ENCODE data around the gene TBC1D16.
"Not testable (repeated sequence)": the region's sequence is repeated elsewhere in the genome, so short reads cannot be mapped to it uniquely, and the experiment has no call there.

TBC1D16 gene

DNA sequence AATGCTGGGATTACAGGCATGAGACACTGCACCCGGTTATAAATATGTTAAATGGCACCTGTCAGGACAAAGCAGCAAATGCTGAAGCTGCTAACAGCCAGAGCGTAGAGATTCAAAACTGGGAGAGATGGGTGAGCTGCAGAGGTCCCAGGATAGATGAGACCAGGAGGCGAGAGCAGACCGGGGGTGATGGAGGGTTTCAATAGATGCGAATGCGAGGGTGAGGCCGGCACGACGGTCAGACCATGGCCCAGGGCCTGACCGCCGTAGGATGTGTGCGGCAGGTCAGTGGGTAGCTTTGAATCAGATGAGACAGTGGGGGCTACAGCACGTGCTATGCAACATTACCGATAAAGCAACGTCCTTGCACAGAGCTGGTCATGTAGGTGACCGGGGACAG is 15.0 kb upstream of the TBC1D16 start:
- no peak for FAIRE-seq

DNA sequence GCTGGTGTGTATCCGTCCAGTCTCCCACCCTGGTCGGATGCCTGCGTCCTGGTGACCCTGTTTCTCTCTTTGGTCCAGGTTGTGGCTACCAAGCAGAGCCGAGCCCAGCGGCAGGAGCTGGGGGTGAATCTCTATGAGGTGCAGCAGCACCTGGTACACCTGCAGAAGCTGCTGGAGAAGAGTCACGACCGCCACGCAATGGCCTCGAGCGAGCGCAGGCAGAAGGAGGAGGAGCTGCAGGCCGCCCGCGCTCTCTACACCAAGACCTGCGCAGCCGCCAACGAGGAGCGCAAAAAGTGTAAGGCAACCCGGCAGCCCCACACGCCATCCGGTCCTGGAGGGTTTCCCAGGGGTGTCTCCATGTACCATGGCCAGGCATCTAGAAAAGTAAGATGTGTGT is 14.3 kb upstream of the TBC1D16 start:
- no peak for FAIRE-seq

- FAIRE-seq = no peak
These were observed 11.5 kb upstream of the TBC1D16 start for GRCh38 chr17:80047176-80047575.

DNA sequence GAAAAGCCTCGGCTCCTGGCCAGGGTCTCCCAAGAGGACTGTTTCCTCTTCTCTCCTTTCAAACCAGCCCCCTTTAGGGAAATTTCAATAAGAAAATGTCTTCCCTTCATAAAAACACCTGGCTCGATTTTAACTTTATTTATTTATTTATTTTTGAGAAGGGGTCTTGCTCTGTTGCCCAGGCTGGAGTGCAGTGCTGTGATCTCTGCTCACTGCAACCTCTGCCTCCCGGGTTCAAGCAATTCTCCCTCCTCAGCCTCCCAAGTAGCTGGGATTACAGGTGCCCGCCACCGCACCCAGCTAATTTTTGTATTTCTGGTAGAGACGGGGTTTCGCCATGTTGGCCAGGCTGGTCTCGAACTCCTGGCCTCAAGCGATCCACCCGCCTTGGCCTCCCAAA is 11.0 kb upstream of the TBC1D16 start:
- FAIRE-seq = not testable (repeated sequence)

DNA sequence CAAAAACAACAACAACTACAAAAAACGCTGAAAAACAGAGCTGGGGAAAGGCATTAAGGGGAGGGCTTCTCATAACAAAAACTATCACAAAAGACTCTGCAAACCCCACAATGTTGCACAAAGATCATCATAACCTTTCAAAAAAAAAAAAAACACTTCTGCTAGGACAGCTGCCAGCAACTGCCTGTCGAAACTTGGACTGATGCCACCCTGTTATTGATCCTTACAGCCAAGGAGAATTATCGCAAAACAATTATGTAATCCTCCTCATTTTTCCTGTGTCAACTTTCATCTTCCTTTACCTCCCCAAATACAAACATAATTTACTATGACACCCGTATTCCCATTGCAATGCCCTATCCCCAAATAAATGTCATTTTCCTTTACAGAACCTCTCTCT is 10.0 kb upstream of the TBC1D16 start:
- FAIRE-seq = no peak

GRCh38 chr17:80043963-80044362 is 8.3 kb upstream of the TBC1D16 start:
- FAIRE-seq = no peak

DNA sequence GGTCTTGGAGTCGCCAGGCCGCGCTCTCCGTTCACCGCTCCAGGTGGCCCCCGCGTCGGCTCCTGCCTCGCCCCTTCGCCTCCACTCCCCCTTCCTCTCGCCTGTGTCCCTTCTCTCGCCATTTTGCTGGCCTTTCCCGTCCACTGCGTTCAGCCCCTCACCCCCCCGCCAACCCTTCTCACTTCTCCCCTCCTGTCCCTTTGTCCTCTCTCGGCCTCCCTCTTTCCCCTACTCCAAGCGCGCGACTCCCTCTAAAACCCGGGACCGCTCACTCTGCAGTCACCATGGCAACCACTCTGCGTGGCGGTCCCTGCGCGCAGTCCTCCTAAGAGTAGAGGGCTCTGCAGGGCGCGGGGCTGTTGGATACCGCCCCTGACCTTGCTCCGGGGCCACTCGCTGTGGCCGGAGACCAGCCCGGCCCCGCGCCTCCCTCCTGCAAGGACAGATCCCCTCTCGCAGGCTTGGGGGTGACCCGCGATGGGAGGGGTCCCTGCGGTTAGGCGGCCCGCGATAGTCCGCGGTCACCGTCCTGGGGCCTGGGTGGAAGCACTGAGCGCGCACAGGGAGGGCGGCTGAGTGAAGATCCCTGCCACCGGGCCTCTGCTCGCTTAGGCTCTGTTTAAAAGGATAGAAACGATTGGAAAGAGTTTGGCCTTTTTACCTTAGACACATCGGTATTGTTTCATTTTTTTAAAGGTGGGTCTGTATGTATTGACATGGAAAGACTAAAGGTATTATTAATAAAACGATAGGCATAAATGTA is 1.2 kb upstream of the TBC1D16 start:
- no peak for FAIRE-seq

DNA sequence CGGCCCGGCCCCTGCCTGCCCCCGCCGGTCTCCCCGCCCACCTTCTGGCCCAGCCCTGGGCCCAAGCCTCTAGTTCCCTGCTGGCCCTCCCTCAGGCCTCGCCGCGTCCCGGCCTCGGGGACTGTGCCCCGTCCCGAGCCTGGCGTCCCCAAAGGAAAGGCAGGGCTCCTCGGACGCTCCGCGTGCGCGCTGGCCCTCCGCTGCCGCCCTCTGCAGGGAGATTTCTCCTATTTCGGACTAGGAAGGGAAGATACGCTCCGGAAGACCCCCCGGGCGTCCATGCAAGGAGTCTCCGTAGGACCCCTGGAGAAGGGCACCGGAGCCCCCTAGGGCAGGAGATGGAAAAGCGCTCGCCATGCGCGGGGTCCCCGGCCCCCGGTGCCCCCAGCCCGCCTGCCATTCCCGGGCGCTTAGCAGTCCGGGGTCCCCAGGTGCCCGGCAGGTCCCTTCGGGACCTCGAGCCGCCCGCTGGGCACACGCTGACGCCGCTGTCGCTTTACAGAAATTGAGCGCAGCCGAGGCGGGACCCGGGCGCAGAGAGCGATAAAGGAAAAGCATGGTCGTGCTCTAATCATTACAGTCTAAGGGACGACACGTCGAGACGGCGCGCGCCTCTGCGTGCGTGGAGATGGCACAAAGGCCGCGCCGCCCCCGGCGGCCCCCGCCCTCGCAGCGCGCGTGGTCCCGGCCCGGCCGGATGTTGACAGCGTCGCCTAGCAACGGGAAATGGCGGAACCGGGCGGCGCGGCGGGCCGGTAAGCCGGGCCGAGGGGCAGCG is 454 bp upstream of the TBC1D16 start, which contains the start of gene CCDC40:
TSS of gene CCDC40 (plus strand) at position 706 of the 778 bp plus-strand sequence. CDS start at position 727, 21 bp downstream.
- FAIRE-seq = no peak

- FAIRE-seq = no peak
These were observed 633 bp downstream of the TBC1D16 start for GRCh38 chr17:80034791-80035686.

DNA sequence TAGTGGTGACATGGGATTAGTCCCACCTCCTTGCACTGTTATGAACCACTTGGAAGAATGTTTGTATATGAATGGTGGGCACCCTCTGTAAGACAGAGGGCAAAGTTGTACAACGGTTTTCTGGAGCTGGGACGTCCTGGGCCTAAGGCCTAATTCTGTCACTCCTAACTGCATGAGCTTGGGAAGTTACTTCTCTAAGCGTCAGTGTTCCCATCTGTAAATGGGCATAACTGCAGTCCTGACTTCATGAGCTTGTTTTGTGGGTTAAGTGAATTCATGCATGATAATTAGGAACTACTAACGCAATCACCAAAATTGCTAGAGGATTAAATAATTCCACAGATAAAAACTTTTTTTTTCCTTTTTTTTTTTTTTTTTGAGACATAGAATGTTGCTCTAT is 1.8 kb downstream of the TBC1D16 start:
- no peak for FAIRE-seq

DNA sequence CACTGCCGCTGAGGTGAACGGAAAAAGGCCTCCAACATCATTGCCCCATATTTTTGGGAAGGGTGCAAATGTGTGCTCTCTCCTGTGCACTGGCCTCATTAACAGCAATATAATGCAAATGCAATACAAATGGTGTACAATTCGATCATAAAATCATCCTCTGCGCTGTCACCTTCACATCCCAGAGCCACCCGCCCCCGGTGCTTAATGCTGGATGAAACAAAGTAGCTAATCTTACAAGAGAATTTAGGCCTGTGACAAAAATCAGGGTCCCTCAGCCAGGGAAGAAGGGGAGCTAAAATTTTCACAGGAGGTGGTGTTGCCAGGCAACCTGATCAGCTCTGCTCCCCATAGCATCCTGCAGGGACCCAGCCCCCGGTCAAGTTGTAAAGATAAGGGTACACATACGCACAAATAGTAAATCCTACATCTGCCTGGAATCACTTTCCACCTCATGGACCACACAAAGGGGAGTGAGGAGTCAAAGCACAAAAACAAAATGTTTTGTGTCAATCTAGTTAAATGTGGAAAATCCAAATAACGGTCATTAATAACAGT is 3.0 kb downstream of the TBC1D16 start:
- no peak for FAIRE-seq

GRCh38 chr17:80031691-80032430 is 3.8 kb downstream of the TBC1D16 start:
- no peak for FAIRE-seq

GRCh38 chr17:80030730-80031410 is 4.8 kb downstream of the TBC1D16 start:
- no peak for FAIRE-seq

- FAIRE-seq = no peak
These were observed 6.3 kb downstream of the TBC1D16 start for GRCh38 chr17:80029258-80029974.

GRCh38 chr17:80028030-80028429 is 7.6 kb downstream of the TBC1D16 start:
- FAIRE-seq = no peak

GRCh38 chr17:80027043-80027435 is 8.6 kb downstream of the TBC1D16 start:
- FAIRE-seq = no peak

GRCh38 chr17:80026359-80027042 is 9.2 kb downstream of the TBC1D16 start:
- FAIRE-seq = no peak

DNA sequence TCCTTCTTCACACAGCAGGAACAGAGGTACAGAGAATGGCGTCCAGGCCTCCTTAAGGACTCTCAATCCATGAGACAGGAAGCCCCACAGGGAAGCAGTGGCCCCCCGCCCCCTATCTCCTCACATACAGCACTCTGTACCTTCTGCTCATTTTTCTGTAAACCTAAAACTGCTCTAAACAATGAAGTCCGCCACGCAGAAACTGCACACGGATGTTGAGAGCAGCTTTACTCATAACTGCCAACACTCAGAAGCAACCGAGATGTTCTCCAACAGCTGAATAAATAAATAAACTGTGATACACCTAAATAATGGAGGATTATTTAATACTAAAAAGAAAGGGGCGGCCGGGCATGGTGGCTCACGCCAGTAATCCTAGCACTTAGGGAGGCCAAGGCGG is 9.9 kb downstream of the TBC1D16 start:
- FAIRE-seq = no peak

DNA sequence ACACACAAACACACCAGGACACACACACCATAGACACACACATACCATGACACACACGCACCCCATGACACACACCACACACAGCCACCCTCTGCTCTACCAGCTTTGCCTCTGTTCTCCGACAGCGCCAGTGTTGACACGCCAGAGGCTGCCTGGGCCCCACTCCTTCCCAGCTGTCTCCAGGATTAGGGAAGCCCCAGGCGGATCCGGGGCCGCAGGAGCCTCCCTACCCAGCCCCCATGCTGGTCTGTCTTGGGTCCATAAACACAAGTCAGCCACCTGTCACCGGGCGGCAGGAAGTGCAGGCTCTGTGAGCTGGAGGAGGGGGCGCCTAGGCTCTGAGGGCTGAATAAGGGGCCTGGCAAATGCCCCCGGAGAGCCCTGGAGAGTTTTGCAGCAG is 10.5 kb downstream of the TBC1D16 start:
- no peak for FAIRE-seq
